ENCODE measurements around the gene FHIT. TPM values are rescaled to one million over a fixed set of nuclear protein-coding genes. Genes with fewer than 3 reads are reported as not detected.

FHIT gene
- total RNA-seq, 2 donors from 2014 or later, result 10.4 to 15.8 TPM

DNA sequence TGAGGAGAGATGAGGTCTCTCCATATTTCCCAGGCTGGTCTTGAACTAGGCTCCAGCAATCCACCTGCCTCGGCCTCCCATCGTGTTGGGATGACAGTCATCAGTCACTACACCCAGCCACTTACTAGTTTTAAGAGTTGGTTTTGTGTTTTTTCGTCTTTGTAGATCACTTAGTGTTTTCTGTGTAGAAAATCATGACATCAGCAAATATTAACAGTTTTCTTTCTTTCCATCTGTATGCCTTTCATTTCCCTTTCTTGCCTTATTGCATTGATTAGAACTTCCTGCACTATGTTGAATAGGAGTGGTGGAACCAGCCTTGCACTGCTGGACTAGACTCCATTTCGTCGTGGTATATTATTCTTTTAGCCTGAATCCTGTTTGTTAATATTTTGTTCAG lies 415.5 kb downstream of the FHIT start:
- TF ChIP-seq POLR2A (IDR thresholded peaks at IDR 0.05), result no peak
- TF ChIP-seq, protein P1, sequence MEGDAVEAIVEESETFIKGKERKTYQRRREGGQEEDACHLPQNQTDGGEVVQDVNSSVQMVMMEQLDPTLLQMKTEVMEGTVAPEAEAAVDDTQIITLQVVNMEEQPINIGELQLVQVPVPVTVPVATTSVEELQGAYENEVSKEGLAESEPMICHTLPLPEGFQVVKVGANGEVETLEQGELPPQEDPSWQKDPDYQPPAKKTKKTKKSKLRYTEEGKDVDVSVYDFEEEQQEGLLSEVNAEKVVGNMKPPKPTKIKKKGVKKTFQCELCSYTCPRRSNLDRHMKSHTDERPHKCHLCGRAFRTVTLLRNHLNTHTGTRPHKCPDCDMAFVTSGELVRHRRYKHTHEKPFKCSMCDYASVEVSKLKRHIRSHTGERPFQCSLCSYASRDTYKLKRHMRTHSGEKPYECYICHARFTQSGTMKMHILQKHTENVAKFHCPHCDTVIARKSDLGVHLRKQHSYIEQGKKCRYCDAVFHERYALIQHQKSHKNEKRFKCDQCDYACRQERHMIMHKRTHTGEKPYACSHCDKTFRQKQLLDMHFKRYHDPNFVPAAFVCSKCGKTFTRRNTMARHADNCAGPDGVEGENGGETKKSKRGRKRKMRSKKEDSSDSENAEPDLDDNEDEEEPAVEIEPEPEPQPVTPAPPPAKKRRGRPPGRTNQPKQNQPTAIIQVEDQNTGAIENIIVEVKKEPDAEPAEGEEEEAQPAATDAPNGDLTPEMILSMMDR (IDR thresholded peaks at IDR 0.05), result no peak
- 93 to 95% methylated on average over 5 of the region's 5 CpGs for WGBS, 2 donors
- Histone ChIP-seq H3K27ac (no peak overlapping the region), H3K27me3 (no peaks in the 10 kb centered on the region), H3K36me3 (replicated peaks in 1 of 2; ENCODE audit: insufficient read depth in 1 of 2, low read depth in 2 of 2) (no peaks in the 10 kb centered on the region), H3K4me1 (no peaks in the 10 kb centered on the region), H3K9me3 (no peaks in the 10 kb centered on the region), H3K4me3 (no peak overlapping the region)
- no peak for DNase-seq
- intact Hi-C loops (cut with DNase I), result no loop called here
- ATAC-seq, result no peak

DNA sequence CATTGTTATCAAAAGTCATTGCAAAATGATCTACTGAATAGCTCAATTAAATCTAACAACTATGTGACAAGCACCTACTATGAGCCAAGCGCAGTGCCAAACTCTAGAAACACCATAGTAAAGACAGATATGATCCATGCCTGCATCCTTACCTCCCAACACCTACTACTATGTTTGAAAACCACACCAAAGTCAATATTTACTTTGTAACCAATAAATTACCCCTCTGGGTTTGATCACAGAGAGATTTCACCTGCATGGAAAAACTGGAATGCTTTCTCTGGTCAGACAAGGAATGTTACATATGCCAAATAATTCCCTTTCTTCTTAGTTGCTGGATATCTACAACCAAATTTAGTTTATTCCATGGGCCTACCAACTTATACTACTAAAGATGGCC lies 422.2 kb downstream of the FHIT start:
- TF ChIP-seq, protein P1 (IDR thresholded peaks at IDR 0.05), result no peak
- TF ChIP-seq POLR2A (IDR thresholded peaks at IDR 0.05), result no peak
- H3K27me3 ChIP-seq, result no peaks in the 10 kb centered on the region
- DNase-seq (no peak), ATAC-seq (no peak)
- H3K36me3 ChIP-seq (replicated peaks in 1 of 2; ENCODE audit: insufficient read depth in 1 of 2, low read depth in 2 of 2), result no peaks in the 10 kb centered on the region
- intact Hi-C loops (cut with DNase I), result no loop called here
- H3K27ac ChIP-seq, result no peak overlapping the region
- H3K9me3 ChIP-seq, result no peaks in the 10 kb centered on the region
- H3K4me3 ChIP-seq, result no peak overlapping the region
- WGBS, 2 donors, result 94 to 97% methylated on average over 1 of the region's 1 CpG
- no peaks in the 10 kb centered on the region for H3K4me1 ChIP-seq

DNA sequence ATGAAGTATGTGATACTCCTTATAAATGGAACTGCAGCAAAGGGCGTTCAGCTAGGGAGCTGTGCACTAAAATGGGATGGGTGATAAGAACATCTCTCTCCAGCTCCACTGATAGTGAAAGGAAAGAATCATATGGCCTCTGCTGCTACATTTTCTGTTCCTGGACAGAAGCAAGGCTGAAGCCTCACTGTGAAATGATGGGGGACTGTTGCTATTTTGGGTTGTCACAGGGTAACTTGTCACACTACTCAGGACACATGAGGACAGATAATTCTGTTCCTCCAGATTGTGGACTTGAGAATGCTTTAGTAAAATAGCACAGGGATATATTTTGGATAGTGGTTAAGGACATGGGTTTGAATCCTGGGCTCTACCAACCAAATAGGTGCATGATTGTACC lies 423.6 kb downstream of the FHIT start:
- Histone ChIP-seq H3K27me3 (no peaks in the 10 kb centered on the region), H3K27ac (no peak overlapping the region), H3K4me3 (no peak overlapping the region), H3K4me1 (no peaks in the 10 kb centered on the region), H3K36me3 (replicated peaks in 1 of 2; ENCODE audit: insufficient read depth in 1 of 2, low read depth in 2 of 2) (no peaks in the 10 kb centered on the region), H3K9me3 (no peaks in the 10 kb centered on the region)
- DNase-seq, result no peak
- no peak for ATAC-seq
- WGBS, 2 donors, result 93 to 94% methylated on average over 1 of the region's 1 CpG
- TF ChIP-seq, protein P1 (IDR thresholded peaks at IDR 0.05), result no peak
- TF ChIP-seq POLR2A (IDR thresholded peaks at IDR 0.05), result no peak
- intact Hi-C loops (cut with DNase I), result no loop called here

DNA sequence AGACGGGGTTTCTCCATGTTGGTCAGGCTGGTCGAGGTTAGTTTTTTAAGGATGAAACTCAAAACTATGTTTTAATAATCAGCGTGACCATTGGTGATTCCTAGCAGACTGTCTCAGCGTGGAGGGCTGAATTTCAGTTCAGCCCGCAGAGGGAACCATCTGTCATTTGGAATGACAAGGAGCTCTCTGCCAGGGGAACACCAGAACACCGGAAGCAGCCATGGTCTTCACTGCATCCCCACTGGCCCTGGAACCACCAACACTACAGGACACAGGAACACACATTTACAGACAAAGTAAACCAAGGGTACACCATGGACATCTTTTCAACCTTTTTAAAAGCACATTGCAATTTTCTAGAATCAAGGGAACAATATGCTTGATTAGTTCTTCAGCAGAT lies 424.7 kb downstream of the FHIT start:
- Histone ChIP-seq H3K4me3 (no peak overlapping the region), H3K36me3 (replicated peaks in 1 of 2; ENCODE audit: insufficient read depth in 1 of 2, low read depth in 2 of 2) (no peaks in the 10 kb centered on the region), H3K9me3 (no peaks in the 10 kb centered on the region), H3K27me3 (no peaks in the 10 kb centered on the region), H3K4me1 (no peaks in the 10 kb centered on the region), H3K27ac (no peak overlapping the region)
- intact Hi-C loops (cut with DNase I), result no loop called here
- ATAC-seq (no peak), DNase-seq (no peak)
- WGBS, 2 donors, result 91 to 92% methylated on average over 6 of the region's 6 CpGs
- TF ChIP-seq POLR2A (IDR thresholded peaks at IDR 0.05), result no peak

DNA sequence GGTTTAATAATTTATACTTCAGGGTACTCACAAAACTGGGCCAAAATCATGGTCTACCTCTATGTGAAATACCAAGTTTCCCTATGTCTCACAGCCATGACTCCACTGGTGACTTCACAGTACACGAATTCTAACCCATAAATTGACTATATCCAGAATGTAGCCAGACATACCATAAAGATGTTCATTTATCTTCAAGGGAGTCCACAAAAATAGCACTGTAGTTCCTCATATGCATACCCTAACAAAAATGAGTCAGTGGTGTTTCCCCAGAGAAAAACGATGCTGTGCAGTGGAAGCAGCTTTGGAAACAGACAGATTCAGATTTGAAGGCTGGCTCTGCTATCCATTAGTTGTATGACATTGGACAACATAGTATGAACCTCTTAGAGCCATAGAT lies 438.8 kb downstream of the FHIT start:
- ATAC-seq, result no peak
- no peak overlapping the region for H3K4me3 ChIP-seq
- no peaks in the 10 kb centered on the region for H3K27me3 ChIP-seq
- WGBS, 2 donors, result 68 to 77% methylated on average over 2 of the region's 2 CpGs
- no peaks in the 10 kb centered on the region for H3K36me3 ChIP-seq (replicated peaks in 1 of 2; ENCODE audit: insufficient read depth in 1 of 2, low read depth in 2 of 2)
- no peaks in the 10 kb centered on the region for H3K9me3 ChIP-seq
- intact Hi-C loops (cut with DNase I), result no loop called here
- TF ChIP-seq, protein P1 (IDR thresholded peaks at IDR 0.05), result no peak
- no peak for TF ChIP-seq POLR2A (IDR thresholded peaks at IDR 0.05)
- DNase-seq, result no peak
- H3K4me1 ChIP-seq, result peaks cover 5% of the 10 kb centered on the region
- H3K27ac ChIP-seq, result no peak overlapping the region
